B cell (primary cell): Measurements from ENCODE around the gene MACROH2A1.

Source experiments
- EZH2 ChIP-seq: IDR thresholded peaks from 2 replicates; pipeline ENCODE4 v1.6.1; 2012; ENCODE audit warnings: borderline replicate concordance, low read depth, mild to moderate bottlenecking, moderate library complexity, low read length; ENCODE audit not compliant: insufficient read depth, poor library complexity, severe bottlenecking
- TF ChIP-seq, protein P1 (sequence below): fragments of 200-600 bp; IDR thresholded peaks from one replicate; pipeline ENCODE4 v1.8.0; 2022; ENCODE audit warnings: antibody characterized with exemption, mild to moderate bottlenecking

DNA sequence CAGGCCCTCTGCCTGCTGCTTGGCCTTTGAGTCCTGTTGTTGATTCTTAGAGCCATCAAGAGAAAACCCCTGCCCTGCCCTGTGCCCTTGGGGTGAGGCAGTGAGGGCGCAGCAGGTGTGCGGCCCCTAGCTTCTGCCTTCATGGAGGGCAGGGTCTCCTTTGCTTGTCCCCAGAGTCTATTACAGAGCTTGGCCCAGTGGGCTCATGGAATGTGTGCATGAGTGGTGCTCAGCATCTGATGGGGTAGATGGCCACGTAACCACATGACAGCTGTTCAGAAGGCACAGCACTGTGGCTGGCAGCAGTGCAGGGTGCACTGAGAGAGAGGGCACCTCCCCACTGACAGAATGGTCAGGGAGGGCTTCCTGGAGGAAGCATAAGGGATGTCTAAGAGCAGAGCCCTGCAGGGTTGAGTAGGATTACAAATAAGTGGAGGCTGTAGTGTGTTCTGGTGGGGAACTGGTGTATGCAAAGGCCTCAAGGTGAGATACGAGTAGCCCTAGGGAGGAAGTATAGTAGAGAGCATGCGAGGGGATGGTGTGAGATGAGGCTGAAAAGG is 70.8 kb downstream of the MACROH2A1 start:
- TF ChIP-seq EZH2: no peak
- TF ChIP-seq, protein P1, sequence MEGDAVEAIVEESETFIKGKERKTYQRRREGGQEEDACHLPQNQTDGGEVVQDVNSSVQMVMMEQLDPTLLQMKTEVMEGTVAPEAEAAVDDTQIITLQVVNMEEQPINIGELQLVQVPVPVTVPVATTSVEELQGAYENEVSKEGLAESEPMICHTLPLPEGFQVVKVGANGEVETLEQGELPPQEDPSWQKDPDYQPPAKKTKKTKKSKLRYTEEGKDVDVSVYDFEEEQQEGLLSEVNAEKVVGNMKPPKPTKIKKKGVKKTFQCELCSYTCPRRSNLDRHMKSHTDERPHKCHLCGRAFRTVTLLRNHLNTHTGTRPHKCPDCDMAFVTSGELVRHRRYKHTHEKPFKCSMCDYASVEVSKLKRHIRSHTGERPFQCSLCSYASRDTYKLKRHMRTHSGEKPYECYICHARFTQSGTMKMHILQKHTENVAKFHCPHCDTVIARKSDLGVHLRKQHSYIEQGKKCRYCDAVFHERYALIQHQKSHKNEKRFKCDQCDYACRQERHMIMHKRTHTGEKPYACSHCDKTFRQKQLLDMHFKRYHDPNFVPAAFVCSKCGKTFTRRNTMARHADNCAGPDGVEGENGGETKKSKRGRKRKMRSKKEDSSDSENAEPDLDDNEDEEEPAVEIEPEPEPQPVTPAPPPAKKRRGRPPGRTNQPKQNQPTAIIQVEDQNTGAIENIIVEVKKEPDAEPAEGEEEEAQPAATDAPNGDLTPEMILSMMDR: no peak
